SK-N-SH (cell line): Measurements from ENCODE around the gene PTPRK. TPM values are rescaled to one million over a fixed set of nuclear protein-coding genes. Genes with fewer than 3 reads are reported as not detected.

ENCODE experiments used
- CTCF ChIA-PET: fragments of 300-600, 350-600 bp; formaldehyde crosslinking; extraction: SDS; loops from one replicate; lab custom pipeline; 2021; lab: Yijun Ruan, JAX
- POLR2A ChIA-PET: fragments of 350-600 bp; sonication (Branson Sonifier 250); formaldehyde crosslinking; extraction: SDS; loops from one replicate; lab custom pipeline; 2020; ENCODE audit warnings: antibody characterized with exemption, inconsistent platforms; lab: Yijun Ruan, JAX
- DNase-seq: peaks from one replicate; pipeline ENCODE4 v3.0.0; 2012
- H2AFZ ChIP-seq: fragments of 200-600 bp; sonication (generic); 2 replicates; pipeline ENCODE4 v1.8.1; 2016; ENCODE audit warnings: antibody characterized with exemption, mild to moderate bottlenecking, low read depth
- H3F3A ChIP-seq: fragments of 200-600 bp; sonication (generic); replicated peaks from 2 replicates; pipeline ENCODE3; 2016; ENCODE audit warnings: antibody characterized with exemption, mild to moderate bottlenecking; ENCODE audit not compliant: insufficient read depth
- H3K27ac ChIP-seq, 2 experiments: fragments of 200-500 bp in 1 of 2; fragments of 200-600 bp in 1 of 2; sonication (Bioruptor generic) in 1 of 2; sonication (generic), shearing (Covaris generic) in 1 of 2; 2 replicates each; pipeline versions ENCODE4 v1.5.1 to v1.6.1; 2014 to 2016; ENCODE audit warnings: low read depth in 2 of 2, inconsistent platforms in 1 of 2, low read length in 1 of 2, mild to moderate bottlenecking in 1 of 2, mixed read lengths in 1 of 2
- H3K27me3 ChIP-seq: fragments of 200-600 bp; sonication (generic), shearing (Covaris generic); 2 replicates; pipeline ENCODE4 v1.6.1; 2016; ENCODE audit warnings: mixed run types; ENCODE audit not compliant: insufficient read depth
- H3K36me3 ChIP-seq, 2 experiments: fragments of 200-500 bp in 1 of 2; fragments of 200-600 bp in 1 of 2; sonication (Bioruptor generic) in 1 of 2; sonication (generic) in 1 of 2; replicated peaks in 1 of 2; 2 replicates each; pipeline versions ENCODE3 to v1.5.1; 2014 to 2016; ENCODE audit warnings: low read length in 1 of 2, mild to moderate bottlenecking in 1 of 2; ENCODE audit not compliant: insufficient read depth in 2 of 2, control insufficient read depth in 1 of 2
- H3K4me1 ChIP-seq, 2 experiments: fragments of 200-500 bp in 1 of 2; fragments of 200-600 bp in 1 of 2; sonication (Bioruptor generic) in 1 of 2; sonication (generic), shearing (Covaris generic) in 1 of 2; 2 replicates each; pipeline versions ENCODE4 v1.5.1 to v1.6.1; 2014 to 2016; ENCODE audit warnings: low read depth in 1 of 2, low read length in 1 of 2, mixed run types in 1 of 2; ENCODE audit not compliant: insufficient read depth in 2 of 2, control insufficient read depth in 1 of 2
- H3K4me2 ChIP-seq: fragments of 200-600 bp; sonication (generic), shearing (Covaris generic); 2 replicates; pipeline ENCODE4 v1.6.1; 2017; ENCODE audit warnings: mixed run types
- H3K4me3 ChIP-seq, 2 experiments: fragments of 200-500 bp in 1 of 2; fragments of 200-600 bp in 1 of 2; sonication (Bioruptor generic) in 1 of 2; sonication (generic), shearing (Covaris generic) in 1 of 2; 2 replicates each; pipeline versions ENCODE4 v1.5.1 to v1.8.1; 2014 to 2016; ENCODE audit warnings: low read depth in 2 of 2, inconsistent platforms in 1 of 2, low read length in 1 of 2, mild to moderate bottlenecking in 1 of 2, mixed read lengths in 1 of 2, moderate library complexity in 1 of 2
- H3K79me2 ChIP-seq: fragments of 200-600 bp; sonication (generic); 2 replicates; pipeline ENCODE4 v1.8.1; 2017; ENCODE audit warnings: mild to moderate bottlenecking; ENCODE audit not compliant: insufficient read depth
- H3K9ac ChIP-seq: fragments of 200-600 bp; sonication (generic); 2 replicates; pipeline ENCODE4 v1.6.1; 2017; ENCODE audit warnings: mixed run types
- H3K9me2 ChIP-seq: fragments of 200-600 bp; sonication (generic); 2 replicates; pipeline ENCODE4 v1.6.1; 2017; ENCODE audit warnings: mixed run types
- H3K9me3 ChIP-seq: fragments of 200-600 bp; sonication (generic); 2 replicates; pipeline ENCODE4 v1.6.1; 2017; ENCODE audit warnings: mixed run types, mild to moderate bottlenecking, moderate library complexity
- H4K20me1 ChIP-seq: fragments of 200-600 bp; sonication (generic); 2 replicates; pipeline ENCODE4 v1.6.1; 2017; ENCODE audit warnings: mild to moderate bottlenecking, mixed run types; ENCODE audit not compliant: insufficient read depth
- CHD2 ChIP-seq: fragments of 150-350 bp; IDR thresholded peaks from 2 replicates; pipeline ENCODE4 v1.6.1; 2018; ENCODE audit warnings: low read length; ENCODE audit not compliant: partially characterized antibody
- ELF1 ChIP-seq: IDR thresholded peaks from 2 replicates; pipeline ENCODE4 v1.4.0; 2012
- GABPA ChIP-seq: IDR thresholded peaks from 2 replicates; pipeline ENCODE4 v1.4.0; 2012; ENCODE audit warnings: low read depth, mild to moderate bottlenecking
- MEF2A ChIP-seq: IDR thresholded peaks from 2 replicates; pipeline ENCODE4 v1.4.0; 2012; ENCODE audit warnings: low read depth, borderline replicate concordance
- MXI1 ChIP-seq: IDR thresholded peaks from 2 replicates; pipeline ENCODE4 v1.6.1; 2012; ENCODE audit warnings: mild to moderate bottlenecking, low read depth, low read length, improper control_type of control experiment
- NFIC ChIP-seq: IDR thresholded peaks from 2 replicates; pipeline ENCODE4 v1.4.0; 2012; ENCODE audit warnings: borderline replicate concordance
- NRF1 ChIP-seq: IDR thresholded peaks from 2 replicates; pipeline ENCODE4 v1.6.1; 2012; ENCODE audit warnings: low read depth, mild to moderate bottlenecking, low read length
- RCOR1 ChIP-seq: fragments of 150-350 bp; IDR thresholded peaks from 2 replicates; pipeline ENCODE4 v1.6.1; 2017; ENCODE audit warnings: antibody characterized with exemption, low read length
- SMC3 ChIP-seq: IDR thresholded peaks from 2 replicates; pipeline ENCODE4 v1.6.1; 2012; ENCODE audit warnings: low read depth, low read length, improper control_type of control experiment
- TCF12 ChIP-seq: IDR thresholded peaks from 2 replicates; pipeline ENCODE4 v1.4.0; 2012
- TEAD4 ChIP-seq: IDR thresholded peaks from 2 replicates; pipeline ENCODE4 v1.4.0; 2012; ENCODE audit warnings: mild to moderate bottlenecking, borderline replicate concordance; ENCODE audit not compliant: insufficient read depth
- WGBS: methylation state at CpG from one replicate; pipeline ENCODE4 v1.1.6; 2017; ENCODE audit warnings: low lambda C conversion rate; 5-methylcytosine and 5-hydroxymethylcytosine counted together
- polyA plus RNA-seq, 3 experiments: library from polyadenylated mRNA; depleted of rRNA; stranded (reverse); fragments of >200 nt; gene quantifications; 2 replicates each; pipeline ENCODE4 v1.2.3, GENCODE V29; 2012
- TF ChIP-seq, protein P1 (sequence below): fragments of 200-600 bp; sonication (generic); IDR thresholded peaks from 2 replicates; pipeline ENCODE4 v1.6.1; 2017; ENCODE audit warnings: antibody characterized with exemption, mild to moderate bottlenecking, moderate library complexity
- TF ChIP-seq, protein P2 (sequence below): IDR thresholded peaks from 2 replicates; pipeline ENCODE4 v1.6.1; 2012; ENCODE audit warnings: mild to moderate bottlenecking, low read depth, low read length, moderate library complexity
- TF ChIP-seq, protein P3 (sequence below): IDR thresholded peaks from 2 replicates; pipeline ENCODE4 v1.4.0; 2012; ENCODE audit warnings: low read depth
- TF ChIP-seq, protein P4 (sequence below): fragments of 150-350 bp; IDR thresholded peaks from 2 replicates; pipeline ENCODE4 v1.6.1; 2016; ENCODE audit warnings: mild to moderate bottlenecking, low read depth, low read length
- TF ChIP-seq, protein P5 (sequence below): IDR thresholded peaks from 2 replicates; pipeline ENCODE4 v1.4.0; 2012; ENCODE audit warnings: low read depth, borderline replicate concordance

Gene PTPRK
- polyA plus RNA-seq, 1 of the 3 experiments (the other 2 are of a cell fraction), result 9.5 TPM

DNA sequence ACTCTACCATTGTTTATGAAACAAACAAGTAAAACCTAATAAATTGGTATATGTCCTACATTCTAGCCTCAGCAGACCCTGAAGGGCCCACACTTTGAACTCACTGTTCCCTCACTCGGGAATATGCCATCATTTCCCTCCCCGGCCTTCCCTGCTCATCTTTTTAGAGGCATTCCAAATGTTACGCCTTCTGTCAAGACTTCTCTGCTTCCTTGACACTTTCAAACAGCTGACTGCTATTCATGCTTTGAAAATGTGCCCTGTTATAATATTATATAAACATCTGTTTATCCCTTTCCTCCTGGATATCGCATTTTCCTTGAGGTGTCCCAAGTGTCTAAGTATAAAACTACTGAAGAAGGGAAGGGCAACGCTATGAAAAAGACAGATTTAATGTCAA is 370.0 kb downstream of the PTPRK start:
- H3K4me2 ChIP-seq, result no peak overlapping the region
- no peaks in the 10 kb centered on the region for H3K36me3 ChIP-seq
- H3K79me2 ChIP-seq, result no peaks in the 10 kb centered on the region
- CTCF ChIA-PET, result no interaction called here
- POLR2A ChIA-PET, result no interaction called here
- H3K9me2 ChIP-seq, result no peaks in the 10 kb centered on the region
- no peaks in the 10 kb centered on the region for H3K9me3 ChIP-seq
- TF ChIP-seq, protein P1, sequence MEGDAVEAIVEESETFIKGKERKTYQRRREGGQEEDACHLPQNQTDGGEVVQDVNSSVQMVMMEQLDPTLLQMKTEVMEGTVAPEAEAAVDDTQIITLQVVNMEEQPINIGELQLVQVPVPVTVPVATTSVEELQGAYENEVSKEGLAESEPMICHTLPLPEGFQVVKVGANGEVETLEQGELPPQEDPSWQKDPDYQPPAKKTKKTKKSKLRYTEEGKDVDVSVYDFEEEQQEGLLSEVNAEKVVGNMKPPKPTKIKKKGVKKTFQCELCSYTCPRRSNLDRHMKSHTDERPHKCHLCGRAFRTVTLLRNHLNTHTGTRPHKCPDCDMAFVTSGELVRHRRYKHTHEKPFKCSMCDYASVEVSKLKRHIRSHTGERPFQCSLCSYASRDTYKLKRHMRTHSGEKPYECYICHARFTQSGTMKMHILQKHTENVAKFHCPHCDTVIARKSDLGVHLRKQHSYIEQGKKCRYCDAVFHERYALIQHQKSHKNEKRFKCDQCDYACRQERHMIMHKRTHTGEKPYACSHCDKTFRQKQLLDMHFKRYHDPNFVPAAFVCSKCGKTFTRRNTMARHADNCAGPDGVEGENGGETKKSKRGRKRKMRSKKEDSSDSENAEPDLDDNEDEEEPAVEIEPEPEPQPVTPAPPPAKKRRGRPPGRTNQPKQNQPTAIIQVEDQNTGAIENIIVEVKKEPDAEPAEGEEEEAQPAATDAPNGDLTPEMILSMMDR, result no peak
- TF ChIP-seq SMC3 (no peak), NFIC (no peak), RCOR1 (no peak), MXI1 (no peak), TCF12 (no peak), GABPA (no peak), TEAD4 (no peak), CHD2 (no peak)
- TF ChIP-seq, protein P2, sequence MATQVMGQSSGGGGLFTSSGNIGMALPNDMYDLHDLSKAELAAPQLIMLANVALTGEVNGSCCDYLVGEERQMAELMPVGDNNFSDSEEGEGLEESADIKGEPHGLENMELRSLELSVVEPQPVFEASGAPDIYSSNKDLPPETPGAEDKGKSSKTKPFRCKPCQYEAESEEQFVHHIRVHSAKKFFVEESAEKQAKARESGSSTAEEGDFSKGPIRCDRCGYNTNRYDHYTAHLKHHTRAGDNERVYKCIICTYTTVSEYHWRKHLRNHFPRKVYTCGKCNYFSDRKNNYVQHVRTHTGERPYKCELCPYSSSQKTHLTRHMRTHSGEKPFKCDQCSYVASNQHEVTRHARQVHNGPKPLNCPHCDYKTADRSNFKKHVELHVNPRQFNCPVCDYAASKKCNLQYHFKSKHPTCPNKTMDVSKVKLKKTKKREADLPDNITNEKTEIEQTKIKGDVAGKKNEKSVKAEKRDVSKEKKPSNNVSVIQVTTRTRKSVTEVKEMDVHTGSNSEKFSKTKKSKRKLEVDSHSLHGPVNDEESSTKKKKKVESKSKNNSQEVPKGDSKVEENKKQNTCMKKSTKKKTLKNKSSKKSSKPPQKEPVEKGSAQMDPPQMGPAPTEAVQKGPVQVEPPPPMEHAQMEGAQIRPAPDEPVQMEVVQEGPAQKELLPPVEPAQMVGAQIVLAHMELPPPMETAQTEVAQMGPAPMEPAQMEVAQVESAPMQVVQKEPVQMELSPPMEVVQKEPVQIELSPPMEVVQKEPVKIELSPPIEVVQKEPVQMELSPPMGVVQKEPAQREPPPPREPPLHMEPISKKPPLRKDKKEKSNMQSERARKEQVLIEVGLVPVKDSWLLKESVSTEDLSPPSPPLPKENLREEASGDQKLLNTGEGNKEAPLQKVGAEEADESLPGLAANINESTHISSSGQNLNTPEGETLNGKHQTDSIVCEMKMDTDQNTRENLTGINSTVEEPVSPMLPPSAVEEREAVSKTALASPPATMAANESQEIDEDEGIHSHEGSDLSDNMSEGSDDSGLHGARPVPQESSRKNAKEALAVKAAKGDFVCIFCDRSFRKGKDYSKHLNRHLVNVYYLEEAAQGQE, result no peak
- TF ChIP-seq, protein P3, sequence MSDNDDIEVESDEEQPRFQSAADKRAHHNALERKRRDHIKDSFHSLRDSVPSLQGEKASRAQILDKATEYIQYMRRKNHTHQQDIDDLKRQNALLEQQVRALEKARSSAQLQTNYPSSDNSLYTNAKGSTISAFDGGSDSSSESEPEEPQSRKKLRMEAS, result no peak
- H3K9ac ChIP-seq, result no peak overlapping the region
- peaks cover 6% of the 10 kb centered on the region for H3F3A ChIP-seq
- no peak overlapping the region for H3K4me3 ChIP-seq
- H2AFZ ChIP-seq, result no peak overlapping the region
- H3K27me3 ChIP-seq, result no peaks in the 10 kb centered on the region
- no peaks in the 10 kb centered on the region; a peak in 1 of 4 replicates for H3K4me1 ChIP-seq
- no peak overlapping the region for H3K27ac ChIP-seq
- DNase-seq, result no peak
- no peaks in the 10 kb centered on the region for H4K20me1 ChIP-seq
- 95% methylated on average over 5 of the region's 5 CpGs for WGBS

DNA sequence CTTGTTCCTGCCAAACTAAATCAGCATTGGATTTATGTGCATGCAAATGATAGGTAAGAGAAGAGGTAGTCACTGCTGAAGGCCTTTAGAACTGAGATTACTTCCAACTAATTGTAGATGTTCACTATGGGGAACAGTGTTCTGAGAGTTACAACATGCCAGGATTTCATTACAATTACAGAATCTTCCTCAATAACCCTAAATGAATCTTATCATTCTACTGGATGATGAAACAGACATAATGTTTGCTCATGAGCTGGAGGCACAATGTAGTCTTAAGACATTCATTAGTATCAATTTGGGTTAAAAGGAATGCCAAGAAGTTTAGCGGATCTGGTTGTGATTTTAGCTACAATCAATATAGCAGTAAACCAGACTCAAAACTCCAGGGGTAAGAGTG is 370.6 kb downstream of the PTPRK start:
- 100% methylated on average over 1 of the region's 1 CpG for WGBS
- Histone ChIP-seq H3K9ac (no peak overlapping the region), H3F3A (peaks cover 6% of the 10 kb centered on the region), H3K4me2 (no peak overlapping the region)
- TF ChIP-seq, protein P2, result no peak
- no peak for TF ChIP-seq MEF2A
- TF ChIP-seq SMC3, result no peak
- no peak for TF ChIP-seq ELF1
- no peak for TF ChIP-seq NRF1
- TF ChIP-seq, protein P4, sequence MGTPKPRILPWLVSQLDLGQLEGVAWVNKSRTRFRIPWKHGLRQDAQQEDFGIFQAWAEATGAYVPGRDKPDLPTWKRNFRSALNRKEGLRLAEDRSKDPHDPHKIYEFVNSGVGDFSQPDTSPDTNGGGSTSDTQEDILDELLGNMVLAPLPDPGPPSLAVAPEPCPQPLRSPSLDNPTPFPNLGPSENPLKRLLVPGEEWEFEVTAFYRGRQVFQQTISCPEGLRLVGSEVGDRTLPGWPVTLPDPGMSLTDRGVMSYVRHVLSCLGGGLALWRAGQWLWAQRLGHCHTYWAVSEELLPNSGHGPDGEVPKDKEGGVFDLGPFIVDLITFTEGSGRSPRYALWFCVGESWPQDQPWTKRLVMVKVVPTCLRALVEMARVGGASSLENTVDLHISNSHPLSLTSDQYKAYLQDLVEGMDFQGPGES, result no peak
- no peak for TF ChIP-seq RCOR1
- TF ChIP-seq, protein P5, sequence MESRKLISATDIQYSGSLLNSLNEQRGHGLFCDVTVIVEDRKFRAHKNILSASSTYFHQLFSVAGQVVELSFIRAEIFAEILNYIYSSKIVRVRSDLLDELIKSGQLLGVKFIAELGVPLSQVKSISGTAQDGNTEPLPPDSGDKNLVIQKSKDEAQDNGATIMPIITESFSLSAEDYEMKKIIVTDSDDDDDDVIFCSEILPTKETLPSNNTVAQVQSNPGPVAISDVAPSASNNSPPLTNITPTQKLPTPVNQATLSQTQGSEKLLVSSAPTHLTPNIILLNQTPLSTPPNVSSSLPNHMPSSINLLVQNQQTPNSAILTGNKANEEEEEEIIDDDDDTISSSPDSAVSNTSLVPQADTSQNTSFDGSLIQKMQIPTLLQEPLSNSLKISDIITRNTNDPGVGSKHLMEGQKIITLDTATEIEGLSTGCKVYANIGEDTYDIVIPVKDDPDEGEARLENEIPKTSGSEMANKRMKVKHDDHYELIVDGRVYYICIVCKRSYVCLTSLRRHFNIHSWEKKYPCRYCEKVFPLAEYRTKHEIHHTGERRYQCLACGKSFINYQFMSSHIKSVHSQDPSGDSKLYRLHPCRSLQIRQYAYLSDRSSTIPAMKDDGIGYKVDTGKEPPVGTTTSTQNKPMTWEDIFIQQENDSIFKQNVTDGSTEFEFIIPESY, result no peak
- TF ChIP-seq, all 33 proteins: peak for 0
- Histone ChIP-seq H3K27me3 (no peaks in the 10 kb centered on the region), H3K79me2 (no peaks in the 10 kb centered on the region), H3K4me1 (no peaks in the 10 kb centered on the region; a peak in 1 of 4 replicates), H2AFZ (no peak overlapping the region), H3K36me3 (no peaks in the 10 kb centered on the region), H3K9me3 (no peaks in the 10 kb centered on the region), H3K4me3 (no peak overlapping the region), H3K9me2 (no peaks in the 10 kb centered on the region), H3K27ac (no peak overlapping the region), H4K20me1 (no peaks in the 10 kb centered on the region)
- no peak for DNase-seq
- ChIA-PET CTCF (no interaction called here), POLR2A (no interaction called here)
